ENCODE results near the gene ZDHHC12.

The ZDHHC12 gene

DNA sequence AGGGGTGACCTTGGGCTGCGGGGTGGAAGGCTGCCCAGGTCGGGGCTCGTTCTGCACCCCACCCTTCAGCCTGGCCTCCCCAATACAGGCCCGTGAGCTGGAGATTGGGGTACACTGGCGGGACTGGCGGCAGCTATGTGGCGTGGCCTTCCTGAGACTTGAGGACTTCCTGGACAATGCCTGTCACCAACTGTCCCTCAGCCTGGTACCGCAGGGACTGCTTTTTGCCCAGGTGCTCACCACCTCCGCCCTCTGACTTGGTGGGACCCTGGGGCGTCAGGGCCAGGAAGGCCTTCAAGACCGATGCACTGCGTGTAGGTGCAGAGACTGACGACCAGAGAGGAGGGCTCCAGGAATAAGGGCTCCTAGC lies 10.5 kb downstream of the ZDHHC12 start:
- no peaks in the 10 kb centered on the region for H3K9me3 ChIP-seq (ENCODE audit: control insufficient read depth in 1 of 2, low read length in 2 of 2)
- H3K27me3 ChIP-seq (ENCODE audit: control insufficient read depth in 1 of 2, insufficient read depth in 2 of 2, low read length in 2 of 2): no peaks in the 10 kb centered on the region
- no peaks in the 10 kb centered on the region for H3K4me1 ChIP-seq (ENCODE audit: control insufficient read depth in 1 of 2, insufficient read depth in 2 of 2, low read length in 2 of 2)
- no peak overlapping the region for H3K27ac ChIP-seq (ENCODE audit: low read depth, low read length)
- no peak overlapping the region for H3K9ac ChIP-seq (ENCODE audit: low read depth in 1 of 2, low read length in 2 of 2)
- H3K4me3 ChIP-seq (ENCODE audit: low read depth in 1 of 2, low read length in 2 of 2): no peak overlapping the region
- no peaks in the 10 kb centered on the region for H3K36me3 ChIP-seq (ENCODE audit: control insufficient read depth in 1 of 2, insufficient read depth in 2 of 2, low read length in 2 of 2)

- no peaks in the 10 kb centered on the region for H3K9me3 ChIP-seq (ENCODE audit: control insufficient read depth in 1 of 2, low read length in 2 of 2)
- H3K27me3 ChIP-seq (ENCODE audit: control insufficient read depth in 1 of 2, insufficient read depth in 2 of 2, low read length in 2 of 2): no peaks in the 10 kb centered on the region
- no peak overlapping the region for H3K4me3 ChIP-seq (ENCODE audit: low read depth in 1 of 2, low read length in 2 of 2)
- no peak overlapping the region for H3K27ac ChIP-seq (ENCODE audit: low read depth, low read length)
- no peaks in the 10 kb centered on the region for H3K36me3 ChIP-seq (ENCODE audit: control insufficient read depth in 1 of 2, insufficient read depth in 2 of 2, low read length in 2 of 2)
- H3K4me1 ChIP-seq (ENCODE audit: control insufficient read depth in 1 of 2, insufficient read depth in 2 of 2, low read length in 2 of 2): no peaks in the 10 kb centered on the region
- H3K9ac ChIP-seq (ENCODE audit: low read depth in 1 of 2, low read length in 2 of 2): no peak overlapping the region
These were observed 11.2 kb downstream of the ZDHHC12 start for GRCh38 chr9:128712451-128713410.

GRCh38 chr9:128707446-128707845 lies 16.5 kb downstream of the ZDHHC12 start:
- H3K9ac ChIP-seq (ENCODE audit: low read depth in 1 of 2, low read length in 2 of 2): no peak overlapping the region
- H3K4me3 ChIP-seq (ENCODE audit: low read depth in 1 of 2, low read length in 2 of 2): no peak overlapping the region
- H3K27ac ChIP-seq (ENCODE audit: low read depth, low read length): no peak overlapping the region

DNA sequence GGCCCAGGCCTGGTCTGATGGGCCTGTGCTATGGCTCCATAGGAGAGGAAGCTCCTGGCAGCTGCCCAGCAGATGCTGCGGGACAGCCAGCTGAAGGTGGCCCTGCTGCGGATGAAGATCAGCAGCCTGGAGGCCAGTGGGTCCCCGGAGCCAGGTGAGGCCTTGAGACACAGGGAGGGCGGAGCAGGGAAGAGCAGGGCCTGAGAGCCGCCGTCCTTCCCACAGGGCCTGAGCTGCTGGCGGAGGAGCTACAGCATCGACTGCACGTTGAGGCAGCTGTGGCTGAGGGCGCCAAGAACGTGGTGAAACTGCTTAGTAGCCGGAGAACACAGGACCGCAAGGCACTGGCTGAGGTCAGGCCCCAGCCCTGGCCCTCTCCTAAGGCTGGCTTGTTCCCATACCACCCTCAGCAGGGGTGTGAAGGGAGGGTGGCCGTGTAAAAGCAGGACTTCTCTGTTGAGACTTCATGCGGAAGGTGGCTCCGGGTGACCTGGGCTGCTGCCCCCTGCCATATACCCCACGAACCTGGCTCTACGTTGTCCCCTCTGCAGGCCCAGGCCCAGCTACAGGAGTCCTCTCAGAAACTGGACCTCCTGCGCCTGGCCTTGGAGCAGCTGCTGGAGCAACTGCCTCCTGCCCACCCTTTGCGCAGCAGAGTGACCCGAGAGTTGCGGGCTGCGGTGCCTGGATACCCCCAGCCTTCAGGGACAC lies 17.1 kb downstream of the ZDHHC12 start:
- no peak overlapping the region for H3K27ac ChIP-seq (ENCODE audit: low read depth, low read length)
- no peak overlapping the region for H3K4me3 ChIP-seq (ENCODE audit: low read depth in 1 of 2, low read length in 2 of 2)
- no peaks in the 10 kb centered on the region for H3K27me3 ChIP-seq (ENCODE audit: control insufficient read depth in 1 of 2, insufficient read depth in 2 of 2, low read length in 2 of 2)
- H3K9ac ChIP-seq (ENCODE audit: low read depth in 1 of 2, low read length in 2 of 2): no peak overlapping the region
- H3K36me3 ChIP-seq (ENCODE audit: control insufficient read depth in 1 of 2, insufficient read depth in 2 of 2, low read length in 2 of 2): peaks cover 0 to 5% of the 10 kb centered on the region in 2 donors
- no peaks in the 10 kb centered on the region for H3K9me3 ChIP-seq (ENCODE audit: control insufficient read depth in 1 of 2, low read length in 2 of 2)
- H3K4me1 ChIP-seq (ENCODE audit: control insufficient read depth in 1 of 2, insufficient read depth in 2 of 2, low read length in 2 of 2): peaks cover 0 to 4% of the 10 kb centered on the region in 2 donors

More at GRCh38 chr9:128707446-128707845, 16.5 kb downstream of the ZDHHC12 start:
- H3K27me3 ChIP-seq (ENCODE audit: control insufficient read depth in 1 of 2, insufficient read depth in 2 of 2, low read length in 2 of 2): no peaks in the 10 kb centered on the region
- peaks cover 0 to 5% of the 10 kb centered on the region in 2 donors for H3K36me3 ChIP-seq (ENCODE audit: control insufficient read depth in 1 of 2, insufficient read depth in 2 of 2, low read length in 2 of 2)
- H3K9me3 ChIP-seq (ENCODE audit: control insufficient read depth in 1 of 2, low read length in 2 of 2): no peaks in the 10 kb centered on the region
- H3K4me1 ChIP-seq (ENCODE audit: control insufficient read depth in 1 of 2, insufficient read depth in 2 of 2, low read length in 2 of 2): no peaks in the 10 kb centered on the region

GRCh38 chr9:128706045-128706444 lies 17.9 kb downstream of the ZDHHC12 start:
- peaks cover 0 to 5% of the 10 kb centered on the region in 2 donors for H3K36me3 ChIP-seq (ENCODE audit: control insufficient read depth in 1 of 2, insufficient read depth in 2 of 2, low read length in 2 of 2)
- no peak overlapping the region for H3K9ac ChIP-seq (ENCODE audit: low read depth in 1 of 2, low read length in 2 of 2)
- H3K9me3 ChIP-seq (ENCODE audit: control insufficient read depth in 1 of 2, low read length in 2 of 2): no peaks in the 10 kb centered on the region
- H3K4me1 ChIP-seq (ENCODE audit: control insufficient read depth in 1 of 2, insufficient read depth in 2 of 2, low read length in 2 of 2): peaks cover 5% of the 10 kb centered on the region in 2 donors
- H3K27me3 ChIP-seq (ENCODE audit: control insufficient read depth in 1 of 2, insufficient read depth in 2 of 2, low read length in 2 of 2): no peaks in the 10 kb centered on the region
- H3K4me3 ChIP-seq (ENCODE audit: low read depth in 1 of 2, low read length in 2 of 2): no peak overlapping the region
- no peak overlapping the region for H3K27ac ChIP-seq (ENCODE audit: low read depth, low read length)

DNA sequence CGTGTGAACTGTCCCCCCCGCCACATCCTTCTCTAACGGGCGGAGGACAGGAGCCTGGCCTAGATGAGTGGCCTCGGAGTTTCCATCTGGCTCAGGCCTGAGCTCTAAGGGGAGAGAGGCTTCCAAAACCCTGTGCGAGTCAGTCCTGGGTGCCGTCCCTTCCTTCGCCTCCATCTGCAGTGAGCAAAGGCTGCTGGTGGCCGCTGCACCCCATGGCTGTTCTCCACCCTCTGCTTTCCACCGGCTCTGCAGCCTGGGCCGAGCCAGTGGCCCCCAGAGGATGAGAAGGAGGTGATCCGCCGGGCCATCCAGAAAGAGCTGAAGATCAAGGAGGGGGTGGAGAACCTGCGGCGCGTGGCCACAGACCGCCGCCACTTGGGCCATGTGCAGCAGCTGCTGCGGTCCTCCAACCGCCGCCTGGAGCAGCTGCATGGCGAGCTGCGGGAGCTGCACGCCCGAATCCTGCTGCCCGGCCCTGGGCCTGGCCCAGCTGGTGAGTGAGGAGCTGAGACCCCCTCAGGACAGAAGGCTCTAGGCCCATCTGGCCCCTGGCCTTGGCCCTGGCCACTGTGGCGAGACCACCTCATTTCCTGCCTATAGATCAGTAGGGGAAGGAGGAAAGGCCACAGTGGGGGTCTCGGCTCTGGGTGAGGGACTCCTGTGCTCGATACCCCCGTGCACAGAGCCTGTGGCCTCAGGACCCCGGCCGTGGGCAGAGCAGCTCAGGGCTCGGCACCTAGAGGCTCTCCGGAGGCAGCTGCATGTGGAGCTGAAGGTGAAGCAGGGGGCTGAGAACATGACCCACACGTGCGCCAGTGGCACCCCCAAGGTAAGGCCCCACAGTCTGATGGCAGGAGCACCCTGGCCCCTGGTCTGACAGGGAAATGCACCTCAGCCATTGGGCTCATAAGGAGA lies 18.6 kb downstream of the ZDHHC12 start:
- H3K27ac ChIP-seq (ENCODE audit: low read depth, low read length): no peak overlapping the region
- peaks cover 5% of the 10 kb centered on the region in 2 donors for H3K4me1 ChIP-seq (ENCODE audit: control insufficient read depth in 1 of 2, insufficient read depth in 2 of 2, low read length in 2 of 2)
- H3K4me3 ChIP-seq (ENCODE audit: low read depth in 1 of 2, low read length in 2 of 2): no peak overlapping the region
- H3K36me3 ChIP-seq (ENCODE audit: control insufficient read depth in 1 of 2, insufficient read depth in 2 of 2, low read length in 2 of 2): peaks cover 0 to 5% of the 10 kb centered on the region in 2 donors
- no peak overlapping the region for H3K9ac ChIP-seq (ENCODE audit: low read depth in 1 of 2, low read length in 2 of 2)
- H3K9me3 ChIP-seq (ENCODE audit: control insufficient read depth in 1 of 2, low read length in 2 of 2): no peaks in the 10 kb centered on the region
- no peaks in the 10 kb centered on the region for H3K27me3 ChIP-seq (ENCODE audit: control insufficient read depth in 1 of 2, insufficient read depth in 2 of 2, low read length in 2 of 2)

DNA sequence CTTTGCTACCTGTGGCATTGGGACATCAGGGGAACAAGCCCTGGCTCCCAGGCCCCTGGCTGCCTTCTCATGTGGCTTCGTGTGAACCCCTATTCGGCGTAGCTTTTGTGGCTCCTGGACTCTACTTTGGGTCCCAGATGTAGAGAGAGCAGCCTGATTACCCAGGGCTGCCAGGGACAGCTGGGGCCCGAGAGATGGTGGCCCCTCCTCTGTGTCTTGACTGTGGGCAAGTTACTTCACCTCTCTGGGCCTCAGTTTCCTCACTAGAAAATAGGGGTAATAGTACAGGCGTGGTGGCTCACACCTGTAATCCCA lies 19.6 kb downstream of the ZDHHC12 start:
- H3K9ac ChIP-seq (ENCODE audit: low read depth in 1 of 2, low read length in 2 of 2): no peak overlapping the region
- H3K27me3 ChIP-seq (ENCODE audit: control insufficient read depth in 1 of 2, insufficient read depth in 2 of 2, low read length in 2 of 2): no peaks in the 10 kb centered on the region
- H3K36me3 ChIP-seq (ENCODE audit: control insufficient read depth in 1 of 2, insufficient read depth in 2 of 2, low read length in 2 of 2): peaks cover 0 to 5% of the 10 kb centered on the region in 2 donors
- H3K9me3 ChIP-seq (ENCODE audit: control insufficient read depth in 1 of 2, low read length in 2 of 2): no peaks in the 10 kb centered on the region
- peaks cover 5% of the 10 kb centered on the region in 2 donors for H3K4me1 ChIP-seq (ENCODE audit: control insufficient read depth in 1 of 2, insufficient read depth in 2 of 2, low read length in 2 of 2)
- H3K27ac ChIP-seq (ENCODE audit: low read depth, low read length): no peak overlapping the region
- peak overlapping the region in 1 of 2 donors; percentile 79 for H3K4me3 ChIP-seq (ENCODE audit: low read depth in 1 of 2, low read length in 2 of 2)

- Histone ChIP-seq H3K4me1 (ENCODE audit: control insufficient read depth in 1 of 2, insufficient read depth in 2 of 2, low read length in 2 of 2) (peaks cover 5% of the 10 kb centered on the region in 2 donors), H3K9me3 (ENCODE audit: control insufficient read depth in 1 of 2, low read length in 2 of 2) (no peaks in the 10 kb centered on the region), H3K36me3 (ENCODE audit: control insufficient read depth in 1 of 2, insufficient read depth in 2 of 2, low read length in 2 of 2) (peaks cover 0 to 5% of the 10 kb centered on the region in 2 donors), H3K27ac (ENCODE audit: low read depth, low read length) (peak overlapping the region; percentile 51), H3K4me3 (ENCODE audit: low read depth in 1 of 2, low read length in 2 of 2) (peak overlapping the region; percentile 75 to 79), H3K27me3 (ENCODE audit: control insufficient read depth in 1 of 2, insufficient read depth in 2 of 2, low read length in 2 of 2) (no peaks in the 10 kb centered on the region), H3K9ac (ENCODE audit: low read depth in 1 of 2, low read length in 2 of 2) (peak overlapping the region in 1 of 2 donors; percentile 54)
These were observed 20.1 kb downstream of the ZDHHC12 start for GRCh38 chr9:128703616-128704355.

DNA sequence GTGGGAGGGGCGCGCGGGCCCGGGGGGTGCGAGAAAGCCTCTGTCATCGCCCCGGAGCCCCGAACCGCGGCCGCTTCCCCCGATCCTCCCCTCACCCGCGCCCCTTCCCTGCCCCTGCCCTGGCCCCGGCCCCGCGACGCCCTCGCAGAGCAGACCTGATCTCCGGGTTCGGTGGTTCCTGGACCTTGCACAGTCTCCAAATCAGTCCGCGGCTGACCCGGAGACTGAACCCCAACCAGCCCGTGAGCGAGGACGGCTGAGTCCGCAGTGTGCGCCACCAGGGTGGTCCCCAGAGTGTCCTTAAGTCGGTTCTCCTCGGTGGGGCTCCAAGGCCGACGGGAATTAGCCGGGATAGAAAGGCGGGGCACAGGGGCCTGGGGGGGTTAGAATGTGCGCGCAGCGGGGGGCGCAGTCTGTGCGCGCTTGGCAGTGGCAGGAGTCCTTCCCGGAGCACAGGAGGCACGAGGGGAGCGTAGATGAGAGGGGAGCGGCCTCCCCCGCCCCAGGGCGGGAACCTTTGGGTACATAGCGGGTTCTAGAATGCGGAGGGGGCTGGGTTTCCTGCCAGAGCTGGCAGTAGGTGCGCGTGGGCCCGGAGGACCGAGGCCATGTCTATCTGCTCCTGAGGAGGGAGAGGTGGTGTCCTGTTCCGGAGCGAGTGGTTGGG lies 20.8 kb downstream of the ZDHHC12 start:
- Histone ChIP-seq H3K36me3 (ENCODE audit: control insufficient read depth in 1 of 2, insufficient read depth in 2 of 2, low read length in 2 of 2) (peaks cover 0 to 5% of the 10 kb centered on the region in 2 donors), H3K9me3 (ENCODE audit: control insufficient read depth in 1 of 2, low read length in 2 of 2) (no peaks in the 10 kb centered on the region), H3K27ac (ENCODE audit: low read depth, low read length) (peak overlapping the region; percentile 56), H3K9ac (ENCODE audit: low read depth in 1 of 2, low read length in 2 of 2) (peak overlapping the region; percentile 54 to 63), H3K4me3 (ENCODE audit: low read depth in 1 of 2, low read length in 2 of 2) (peak overlapping the region; percentile 75 to 79), H3K27me3 (ENCODE audit: control insufficient read depth in 1 of 2, insufficient read depth in 2 of 2, low read length in 2 of 2) (no peaks in the 10 kb centered on the region), H3K4me1 (ENCODE audit: control insufficient read depth in 1 of 2, insufficient read depth in 2 of 2, low read length in 2 of 2) (peaks cover 5% of the 10 kb centered on the region in 2 donors)
